ENCODE results near the gene NREP.

- TF ChIP-seq EZH2 (IDR thresholded peaks at IDR 0.05; ENCODE audit: insufficient read depth, poor library complexity, severe bottlenecking) (no peak), EZH2phosphoT487 (IDR thresholded peaks at IDR 0.05; ENCODE audit: insufficient read depth, low read depth) (no peak)
These were observed 34.9 kb downstream of the NREP start for GRCh38 chr5:111722140-111722539.
